Liver (tissue), 9 donors: Measurements from ENCODE around the gene NPIPA1. TPM values are rescaled to one million over a fixed set of nuclear protein-coding genes. Genes with fewer than 3 reads are reported as not detected.

Experiments
- DNase-seq: peaks from one replicate; pipeline ENCODE4 v3.0.0-alpha.2; 2017; ENCODE audit warnings: low spot score
- H3K27ac ChIP-seq, 2 donors: one replicate each; pipeline ENCODE4 v1.7.0; 2013; ENCODE audit warnings: inconsistent platforms in 2 of 2, low read length in 2 of 2, control low read depth in 1 of 2, low read depth in 1 of 2, mild to moderate bottlenecking in 1 of 2
- H3K27me3 ChIP-seq, 4 donors: one replicate each; pipeline versions ENCODE4 v1.6.1 to v1.7.0; 2013; ENCODE audit warnings: low read length in 3 of 4, inconsistent platforms in 1 of 4, mild to moderate bottlenecking in 1 of 4, moderate library complexity in 1 of 4; ENCODE audit not compliant: control insufficient read depth in 4 of 4, insufficient read depth in 4 of 4
- H3K36me3 ChIP-seq, 4 donors: one replicate each; pipeline versions ENCODE4 v1.6.1 to v1.7.0; 2013; ENCODE audit warnings: low read length in 3 of 4, mild to moderate bottlenecking in 3 of 4, low read depth in 1 of 4, moderate library complexity in 1 of 4; ENCODE audit not compliant: control insufficient read depth in 4 of 4, insufficient read depth in 3 of 4
- H3K4me1 ChIP-seq, 4 donors: one replicate each; pipeline versions ENCODE4 v1.6.1 to v1.7.0; 2013; ENCODE audit warnings: low read length in 3 of 4, mild to moderate bottlenecking in 3 of 4, moderate library complexity in 1 of 4; ENCODE audit not compliant: control insufficient read depth in 4 of 4, insufficient read depth in 4 of 4
- H3K4me3 ChIP-seq, 3 donors: one replicate each; pipeline versions ENCODE4 v1.6.1 to v1.7.0; 2013; ENCODE audit warnings: low read length in 3 of 3, control low read depth in 1 of 3, low read depth in 1 of 3, mild to moderate bottlenecking in 1 of 3
- H3K9ac ChIP-seq, 2 donors: one replicate each; pipeline ENCODE4 v1.7.0; 2013; ENCODE audit warnings: low read length in 2 of 2, mild to moderate bottlenecking in 2 of 2, moderate library complexity in 2 of 2, control low read depth in 1 of 2, low read depth in 1 of 2
- H3K9me3 ChIP-seq, 4 donors: one replicate each; pipeline versions ENCODE4 v1.6.1 to v1.7.0; 2013; ENCODE audit warnings: low read length in 3 of 4; ENCODE audit not compliant: control insufficient read depth in 4 of 4
- ATF3 ChIP-seq: IDR thresholded peaks from 2 replicates; pipeline ENCODE4 v1.6.1; 2016; ENCODE audit warnings: antibody characterized with exemption
- FOXA1 ChIP-seq: IDR thresholded peaks from 2 replicates; pipeline ENCODE4 v1.6.1; 2016; ENCODE audit warnings: antibody characterized with exemption
- FOXA2 ChIP-seq: IDR thresholded peaks from 2 replicates; pipeline ENCODE4 v1.6.1; 2016; ENCODE audit warnings: antibody characterized with exemption
- GABPA ChIP-seq, 2 donors: IDR thresholded peaks in 1 of 2; conservative IDR thresholded peaks in 1 of 2; 2 replicates each; pipeline ENCODE4 v1.6.1; 2016; ENCODE audit warnings: antibody characterized with exemption in 2 of 2, mild to moderate bottlenecking in 1 of 2, moderate library complexity in 1 of 2
- HNF4A ChIP-seq, 2 donors: conservative IDR thresholded peaks; 2 replicates each; pipeline ENCODE4 v1.6.1; 2016; ENCODE audit warnings: antibody characterized with exemption in 2 of 2, mild to moderate bottlenecking in 2 of 2
- NR2F2 ChIP-seq: IDR thresholded peaks from 2 replicates; pipeline ENCODE4 v1.6.1; 2016; ENCODE audit warnings: antibody characterized with exemption
- REST ChIP-seq: IDR thresholded peaks from 2 replicates; pipeline ENCODE4 v1.6.1; 2016; ENCODE audit warnings: antibody characterized with exemption, mild to moderate bottlenecking
- RXRA ChIP-seq, 2 donors: IDR thresholded peaks; 2 replicates each; pipeline ENCODE4 v1.6.1; 2017 to 2018; ENCODE audit warnings: antibody characterized with exemption in 2 of 2, mild to moderate bottlenecking in 1 of 2
- TAF1 ChIP-seq: conservative IDR thresholded peaks from 2 replicates; pipeline ENCODE4 v1.6.1; 2016; ENCODE audit warnings: antibody characterized with exemption, mild to moderate bottlenecking
- YY1 ChIP-seq: IDR thresholded peaks from 2 replicates; pipeline ENCODE4 v1.6.1; 2016; ENCODE audit warnings: antibody characterized with exemption, mild to moderate bottlenecking
- WGBS: extraction: QIAGEN DNeasy Blood & Tissue Kit; methylation state at CpG from one replicate; pipeline ENCODE4 v1.1.7; 2013; 5-methylcytosine and 5-hydroxymethylcytosine counted together
- polyA plus RNA-seq, 2 donors: library from polyadenylated mRNA; stranded (reverse) in 1 of 2; unstranded in 1 of 2; fragments of 200-250 nt in 1 of 2; fragments of >200 nt in 1 of 2; fragmentation: Nextera tagmentation in 1 of 2; extraction: Ambion mirVana in 1 of 2; gene quantifications; one replicate each; pipeline versions ENCODE4 v1.2.1 to v1.2.3, GENCODE V29; 2013 to 2015
- total RNA-seq, 2 donors: library from RNA; depleted of rRNA; stranded (reverse); fragments of >200 nt; gene quantifications; one replicate each; pipeline ENCODE4 v1.2.3, GENCODE V29; 2014
- TF ChIP-seq, protein P1 (sequence below): IDR thresholded peaks from 2 replicates; pipeline ENCODE4 v1.6.1; 2016; ENCODE audit warnings: antibody characterized with exemption
- TF ChIP-seq, protein P2 (sequence below): IDR thresholded peaks from 2 replicates; pipeline ENCODE4 v1.6.1; 2016; ENCODE audit warnings: antibody characterized with exemption
- TF ChIP-seq, protein P3 (sequence below): fragments of 150-350 bp; IDR thresholded peaks from 2 replicates; pipeline ENCODE4 v1.5.1; 2017; ENCODE audit warnings: improper control_type of control experiment, low read depth, low read length; ENCODE audit not compliant: missing input control
- donor health status: healthy.
- donor health status: healthy.
- donor health status: healthy.
- donor health status: healthy.
- donor health status: healthy.

Gene NPIPA1
- total and polyA plus RNA-seq, 4 donors = 10.3 to 43.4 (median 18.7) TPM

- 92% methylated on average over 7 of the region's 7 CpGs for WGBS
Measured at GRCh38 chr16:14958970-14959369, 21.7 kb downstream of the NPIPA1 start.

DNA sequence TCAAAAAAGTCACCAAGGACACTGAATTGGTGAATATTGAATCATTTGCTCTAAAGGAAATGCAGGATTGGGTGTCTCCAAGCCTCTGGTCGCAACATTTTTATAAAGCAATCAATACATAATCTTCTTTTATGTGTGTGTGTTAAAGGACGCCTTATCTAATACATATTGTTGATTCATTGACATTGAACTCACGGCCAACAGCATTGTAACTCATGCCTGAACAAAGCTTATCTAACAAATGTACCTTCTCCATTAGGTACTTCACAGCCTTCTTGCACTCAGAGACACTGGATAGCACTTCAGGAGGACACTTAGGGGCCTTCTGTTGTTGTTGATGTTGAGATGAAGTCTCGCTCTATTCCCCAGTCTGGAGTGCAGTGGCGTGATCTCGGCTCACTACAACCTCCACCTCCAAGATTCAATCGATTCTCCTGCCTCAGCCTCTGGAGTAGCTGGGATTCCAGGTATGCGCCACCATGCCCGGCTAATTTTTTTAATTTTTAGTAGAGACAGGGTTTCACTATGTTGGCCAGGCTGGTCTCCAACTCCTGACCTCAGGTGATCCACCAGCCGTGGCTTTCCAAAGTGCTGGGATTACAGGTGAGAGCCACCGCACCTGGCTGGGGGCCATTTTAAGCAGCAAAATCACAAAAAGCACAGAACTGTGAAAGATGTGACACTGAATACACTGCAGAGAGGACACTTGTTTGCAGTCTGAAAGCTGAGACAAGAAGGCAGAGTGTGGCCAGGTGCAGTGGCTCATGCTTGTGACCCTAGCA lies 24.4 kb downstream of the NPIPA1 start:
- no peak for TF ChIP-seq NR2F2
- TF ChIP-seq, protein P1, sequence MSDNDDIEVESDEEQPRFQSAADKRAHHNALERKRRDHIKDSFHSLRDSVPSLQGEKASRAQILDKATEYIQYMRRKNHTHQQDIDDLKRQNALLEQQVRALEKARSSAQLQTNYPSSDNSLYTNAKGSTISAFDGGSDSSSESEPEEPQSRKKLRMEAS = no peak
- no peak for TF ChIP-seq FOXA2
- TF ChIP-seq, protein P2, sequence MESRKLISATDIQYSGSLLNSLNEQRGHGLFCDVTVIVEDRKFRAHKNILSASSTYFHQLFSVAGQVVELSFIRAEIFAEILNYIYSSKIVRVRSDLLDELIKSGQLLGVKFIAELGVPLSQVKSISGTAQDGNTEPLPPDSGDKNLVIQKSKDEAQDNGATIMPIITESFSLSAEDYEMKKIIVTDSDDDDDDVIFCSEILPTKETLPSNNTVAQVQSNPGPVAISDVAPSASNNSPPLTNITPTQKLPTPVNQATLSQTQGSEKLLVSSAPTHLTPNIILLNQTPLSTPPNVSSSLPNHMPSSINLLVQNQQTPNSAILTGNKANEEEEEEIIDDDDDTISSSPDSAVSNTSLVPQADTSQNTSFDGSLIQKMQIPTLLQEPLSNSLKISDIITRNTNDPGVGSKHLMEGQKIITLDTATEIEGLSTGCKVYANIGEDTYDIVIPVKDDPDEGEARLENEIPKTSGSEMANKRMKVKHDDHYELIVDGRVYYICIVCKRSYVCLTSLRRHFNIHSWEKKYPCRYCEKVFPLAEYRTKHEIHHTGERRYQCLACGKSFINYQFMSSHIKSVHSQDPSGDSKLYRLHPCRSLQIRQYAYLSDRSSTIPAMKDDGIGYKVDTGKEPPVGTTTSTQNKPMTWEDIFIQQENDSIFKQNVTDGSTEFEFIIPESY = no peak
- TF ChIP-seq GABPA (IDR thresholded peaks at IDR 0.05 in 1 of 2, conservative IDR thresholded peaks at IDR 0.05 in 1 of 2) = no peak
- TF ChIP-seq ATF3 = no peak
- TF ChIP-seq, protein P3, sequence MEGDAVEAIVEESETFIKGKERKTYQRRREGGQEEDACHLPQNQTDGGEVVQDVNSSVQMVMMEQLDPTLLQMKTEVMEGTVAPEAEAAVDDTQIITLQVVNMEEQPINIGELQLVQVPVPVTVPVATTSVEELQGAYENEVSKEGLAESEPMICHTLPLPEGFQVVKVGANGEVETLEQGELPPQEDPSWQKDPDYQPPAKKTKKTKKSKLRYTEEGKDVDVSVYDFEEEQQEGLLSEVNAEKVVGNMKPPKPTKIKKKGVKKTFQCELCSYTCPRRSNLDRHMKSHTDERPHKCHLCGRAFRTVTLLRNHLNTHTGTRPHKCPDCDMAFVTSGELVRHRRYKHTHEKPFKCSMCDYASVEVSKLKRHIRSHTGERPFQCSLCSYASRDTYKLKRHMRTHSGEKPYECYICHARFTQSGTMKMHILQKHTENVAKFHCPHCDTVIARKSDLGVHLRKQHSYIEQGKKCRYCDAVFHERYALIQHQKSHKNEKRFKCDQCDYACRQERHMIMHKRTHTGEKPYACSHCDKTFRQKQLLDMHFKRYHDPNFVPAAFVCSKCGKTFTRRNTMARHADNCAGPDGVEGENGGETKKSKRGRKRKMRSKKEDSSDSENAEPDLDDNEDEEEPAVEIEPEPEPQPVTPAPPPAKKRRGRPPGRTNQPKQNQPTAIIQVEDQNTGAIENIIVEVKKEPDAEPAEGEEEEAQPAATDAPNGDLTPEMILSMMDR = no peak
- TF ChIP-seq YY1 = no peak
- TF ChIP-seq REST = no peak
- no peak for TF ChIP-seq FOXA1
- TF ChIP-seq TAF1 = no peak
- no peak for TF ChIP-seq RXRA (IDR thresholded peaks at IDR 0.05)
- Histone ChIP-seq H3K9me3 (no peaks in the 10 kb centered on the region), H3K4me1 (peaks cover 0 to 8% (median 7%) of the 10 kb centered on the region in 4 donors), H3K9ac (no peak overlapping the region), H3K36me3 (no peaks in the 10 kb centered on the region), H3K27ac (no peak overlapping the region), H3K27me3 (no peaks in the 10 kb centered on the region), H3K4me3 (no peak overlapping the region)
- DNase-seq = no peak
- WGBS = 89% methylated on average over 11 of the region's 11 CpGs

More at GRCh38 chr16:14958970-14959369, 21.7 kb downstream of the NPIPA1 start:
- TF ChIP-seq HNF4A (conservative IDR thresholded peaks at IDR 0.05) (no peak), NR2F2 (no peak)
- no peaks in the 10 kb centered on the region for H3K27me3 ChIP-seq
- peaks cover 0 to 24% (median 14%) of the 10 kb centered on the region in 4 donors for H3K4me1 ChIP-seq
- DNase-seq = no peak
- H3K4me3 ChIP-seq = no peak overlapping the region
- H3K9ac ChIP-seq = no peak overlapping the region
- no peaks in the 10 kb centered on the region for H3K36me3 ChIP-seq
- H3K9me3 ChIP-seq = no peaks in the 10 kb centered on the region
- H3K27ac ChIP-seq = no peak overlapping the region
